ENCODE results near the gene CEACAM8. TPM values are rescaled to one million over a fixed set of nuclear protein-coding genes. Genes with fewer than 3 reads are reported as not detected.
"Not testable (repeated sequence)": the region's sequence is repeated elsewhere in the genome, so short reads cannot be mapped to it uniquely, and the experiment has no call there.

The CEACAM8 gene
- total RNA-seq, 1 experiment from 2014 or later = not detected

- no peak for DNase-seq (ENCODE audit: low read depth in 1 of 2, low spot score in 2 of 2)
- Histone ChIP-seq H3K27ac (no peak overlapping the region), H3K36me3 (no peaks in the 10 kb centered on the region), H3K9me3 (replicated peaks) (no peaks in the 10 kb centered on the region), H3K27me3 (replicated peaks) (0 out of 2 replicates have a peak, but pooled peaks cover 2% of the 10 kb centered on the region), H3K4me3 (no peak overlapping the region), H3K4me1 (replicated peaks) (no peaks in the 10 kb centered on the region)
Measured at GRCh38 chr19:42561512-42561911, 33.2 kb downstream of the CEACAM8 start.

DNA sequence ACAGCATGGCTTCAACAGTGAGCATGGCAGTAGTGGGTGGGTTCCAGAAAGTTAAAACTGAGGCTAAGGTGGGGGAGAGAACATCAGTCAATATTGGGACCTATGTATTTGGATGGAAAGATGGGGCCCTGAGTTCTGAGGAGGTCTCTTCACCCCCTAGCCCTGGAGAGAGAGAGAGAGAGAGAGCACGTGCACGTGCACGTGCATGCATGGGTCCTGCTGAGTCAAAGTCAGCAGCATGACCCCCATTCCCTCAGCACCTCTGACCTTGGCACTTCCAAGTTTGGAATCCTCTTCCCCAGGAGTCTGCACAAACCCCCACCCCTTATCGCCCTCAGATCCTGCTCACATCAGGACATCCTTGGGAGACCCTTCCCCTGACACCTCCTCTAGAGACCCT, 34.0 kb downstream of the CEACAM8 start:
- Histone ChIP-seq H3K4me1 (replicated peaks) (no peaks in the 10 kb centered on the region), H3K4me3 (no peak overlapping the region), H3K27ac (no peak overlapping the region), H3K9me3 (replicated peaks) (no peaks in the 10 kb centered on the region), H3K27me3 (replicated peaks) (0 out of 2 replicates have a peak, but pooled peaks cover 7% of the 10 kb centered on the region), H3K36me3 (no peaks in the 10 kb centered on the region)
- DNase-seq (ENCODE audit: low read depth in 1 of 2, low spot score in 2 of 2) = no peak

GRCh38 chr19:42558450-42559150, 36.1 kb downstream of the CEACAM8 start:
- Histone ChIP-seq H3K4me3 (no peak overlapping the region), H3K9me3 (replicated peaks) (no peaks in the 10 kb centered on the region), H3K4me1 (replicated peaks) (no peaks in the 10 kb centered on the region), H3K27me3 (replicated peaks) (0 out of 2 replicates have a peak, but pooled peaks cover 5% of the 10 kb centered on the region), H3K36me3 (no peaks in the 10 kb centered on the region), H3K27ac (no peak overlapping the region)
- DNase-seq (ENCODE audit: low read depth in 1 of 2, low spot score in 2 of 2) = no peak

DNA sequence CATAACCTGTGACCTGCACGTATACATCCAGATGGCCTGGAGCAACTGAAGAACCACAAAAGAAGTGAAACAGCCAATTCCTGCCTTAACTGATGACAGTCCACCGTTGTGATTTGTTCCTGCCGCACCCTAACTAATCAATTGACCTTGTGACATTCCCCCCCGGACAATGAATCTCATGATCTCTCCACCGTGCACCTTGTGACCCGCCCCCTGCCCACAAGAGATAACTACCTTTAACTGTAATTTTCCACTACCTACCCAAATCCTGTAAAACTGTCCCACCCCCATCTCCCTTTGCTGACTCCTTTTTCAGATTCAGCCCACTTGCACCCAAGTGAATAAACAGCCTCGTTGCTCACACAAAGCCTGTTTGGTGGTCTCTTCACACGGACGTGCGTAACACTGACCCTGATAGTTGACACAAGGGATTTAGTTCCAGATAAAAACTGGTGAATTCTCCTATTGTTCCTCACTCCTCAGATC, 37.3 kb downstream of the CEACAM8 start:
- H3K4me1 ChIP-seq (replicated peaks); H3K4me3 ChIP-seq; H3K27me3 ChIP-seq (replicated peaks); H3K9me3 ChIP-seq (replicated peaks); DNase-seq (ENCODE audit: low read depth in 1 of 2, low spot score in 2 of 2); H3K27ac ChIP-seq; H3K36me3 ChIP-seq: not testable (repeated sequence)

DNA sequence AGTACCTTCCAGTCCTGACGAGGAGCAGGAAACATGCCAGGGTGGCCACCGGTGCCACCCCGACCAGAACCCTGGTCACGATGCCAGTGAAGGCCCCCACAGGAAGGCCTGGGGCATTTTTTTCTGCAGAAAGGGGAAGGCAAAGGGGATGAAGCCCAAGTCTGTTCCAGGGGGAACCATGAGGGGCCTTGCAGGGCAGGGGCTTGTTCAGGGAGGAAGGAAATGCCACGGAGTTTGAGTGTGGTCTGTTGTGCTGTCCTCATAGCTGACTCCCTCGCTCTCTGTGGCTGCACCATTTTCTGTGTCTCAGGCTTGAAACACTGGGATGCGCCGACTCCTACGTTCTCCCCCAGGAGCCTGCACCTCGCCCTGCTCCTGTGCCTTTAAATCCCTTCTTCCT, 38.9 kb downstream of the CEACAM8 start:
- Histone ChIP-seq H3K4me1 (replicated peaks) (no peaks in the 10 kb centered on the region), H3K27me3 (replicated peaks) (0 out of 2 replicates have a peak, but pooled peaks cover 5% of the 10 kb centered on the region), H3K4me3 (no peak overlapping the region), H3K9me3 (replicated peaks) (no peaks in the 10 kb centered on the region), H3K36me3 (no peaks in the 10 kb centered on the region), H3K27ac (no peak overlapping the region)
- no peak for DNase-seq (ENCODE audit: low read depth in 1 of 2, low spot score in 2 of 2)

DNA sequence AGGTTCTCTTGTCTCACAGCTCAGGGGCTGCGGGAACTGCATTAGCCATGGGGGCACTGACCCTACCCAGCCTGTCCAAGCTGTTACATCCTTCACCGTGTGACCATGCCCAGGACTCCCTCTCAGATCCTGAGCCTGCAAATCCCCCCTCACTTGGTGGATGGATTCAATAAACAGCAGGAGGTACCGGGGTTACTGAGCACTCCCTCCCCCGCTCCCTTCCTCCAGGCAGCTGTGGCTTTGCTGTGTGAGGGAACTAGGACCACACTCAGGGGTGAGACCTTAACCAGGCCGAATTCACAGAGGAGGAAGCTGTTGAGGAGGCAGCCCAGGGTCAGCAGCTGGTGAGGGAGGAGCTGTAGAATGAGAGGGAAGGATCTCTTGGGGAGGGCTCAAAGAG, 39.4 kb downstream of the CEACAM8 start:
- Histone ChIP-seq H3K4me1 (replicated peaks) (no peaks in the 10 kb centered on the region), H3K36me3 (no peaks in the 10 kb centered on the region), H3K27ac (no peak overlapping the region), H3K4me3 (no peak overlapping the region), H3K27me3 (replicated peaks) (0 out of 2 replicates have a peak, but pooled peaks cover 5% of the 10 kb centered on the region), H3K9me3 (replicated peaks) (no peaks in the 10 kb centered on the region)
- DNase-seq (ENCODE audit: low read depth in 1 of 2, low spot score in 2 of 2) = no peak

DNA sequence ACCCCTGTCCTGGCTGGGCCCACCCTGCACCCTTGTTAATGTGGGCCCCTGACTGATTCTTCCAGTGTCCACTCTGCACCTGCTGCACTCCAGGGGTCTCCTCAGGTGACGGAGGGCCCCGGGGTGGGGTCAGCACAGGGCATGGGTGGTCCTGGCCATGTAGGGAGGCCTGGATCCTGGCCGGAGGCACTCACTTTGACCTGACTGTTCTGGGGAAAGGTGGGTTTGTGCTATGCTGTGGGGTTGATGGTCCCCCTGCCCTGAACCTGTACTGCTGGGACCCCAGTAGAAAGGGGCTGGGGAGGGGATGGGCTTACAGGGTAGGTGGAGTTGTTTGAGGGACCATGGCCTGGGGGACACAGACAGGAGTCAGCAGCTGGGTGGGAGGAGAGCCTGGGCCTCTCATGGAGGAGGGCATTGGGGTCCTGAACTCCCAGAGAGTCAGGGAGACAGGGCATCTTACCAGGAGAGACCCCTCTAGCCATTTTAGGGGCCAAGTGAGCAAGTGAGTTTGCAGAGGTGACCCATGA, 40.6 kb downstream of the CEACAM8 start:
- no peaks in the 10 kb centered on the region for H3K4me1 ChIP-seq (replicated peaks)
- no peak overlapping the region for H3K4me3 ChIP-seq
- no peak overlapping the region for H3K27ac ChIP-seq
- H3K9me3 ChIP-seq (replicated peaks) = no peaks in the 10 kb centered on the region
- 0 out of 2 replicates have a peak, but pooled peaks cover 5% of the 10 kb centered on the region for H3K27me3 ChIP-seq (replicated peaks)
- no peak for DNase-seq (ENCODE audit: low read depth in 1 of 2, low spot score in 2 of 2)
- no peaks in the 10 kb centered on the region for H3K36me3 ChIP-seq

GRCh38 chr19:42553292-42554045, 41.3 kb downstream of the CEACAM8 start:
- Histone ChIP-seq H3K9me3 (replicated peaks) (no peaks in the 10 kb centered on the region), H3K27me3 (replicated peaks) (0 out of 2 replicates have a peak, but pooled peaks cover 5% of the 10 kb centered on the region), H3K4me3 (no peak overlapping the region), H3K36me3 (no peaks in the 10 kb centered on the region), H3K27ac (no peak overlapping the region), H3K4me1 (replicated peaks) (no peaks in the 10 kb centered on the region)
- DNase-seq (ENCODE audit: low read depth in 1 of 2, low spot score in 2 of 2) = no peak

- Histone ChIP-seq H3K9me3 (replicated peaks) (no peaks in the 10 kb centered on the region), H3K4me1 (replicated peaks) (no peaks in the 10 kb centered on the region), H3K27ac (no peak overlapping the region), H3K36me3 (no peaks in the 10 kb centered on the region), H3K4me3 (no peak overlapping the region), H3K27me3 (replicated peaks) (0 out of 2 replicates have a peak, but pooled peaks cover 5% of the 10 kb centered on the region)
- no peak for DNase-seq (ENCODE audit: low read depth in 1 of 2, low spot score in 2 of 2)
Measured at GRCh38 chr19:42552086-42553065, 42.3 kb downstream of the CEACAM8 start.

DNA sequence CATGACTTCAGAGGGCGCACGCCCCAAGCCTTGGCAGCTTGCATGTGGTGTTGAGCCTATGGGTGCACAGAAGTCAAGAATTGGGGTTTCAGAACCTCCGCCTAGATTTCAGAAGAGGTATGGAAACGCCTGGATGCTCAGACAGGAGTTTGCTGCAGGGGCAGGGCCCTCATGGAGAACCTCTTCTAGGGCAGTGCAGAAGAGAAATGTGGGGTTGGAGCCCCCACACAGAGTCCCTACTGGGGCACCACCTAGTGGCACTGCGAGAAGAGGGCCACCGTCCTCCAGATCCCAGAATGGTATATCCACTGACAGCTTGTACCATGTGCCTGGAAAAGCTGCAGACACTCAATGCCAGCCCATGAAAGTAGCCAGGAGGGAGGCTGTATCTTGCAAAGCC, 44.2 kb downstream of the CEACAM8 start:
- H3K27me3 ChIP-seq (replicated peaks); H3K9me3 ChIP-seq (replicated peaks); DNase-seq (ENCODE audit: low read depth in 1 of 2, low spot score in 2 of 2); H3K27ac ChIP-seq; H3K4me1 ChIP-seq (replicated peaks); H3K4me3 ChIP-seq; H3K36me3 ChIP-seq: not testable (repeated sequence)

- not testable (repeated sequence) for H3K27ac ChIP-seq; DNase-seq (ENCODE audit: low read depth in 1 of 2, low spot score in 2 of 2); H3K27me3 ChIP-seq (replicated peaks); H3K9me3 ChIP-seq (replicated peaks); H3K36me3 ChIP-seq; H3K4me3 ChIP-seq; H3K4me1 ChIP-seq (replicated peaks)
Measured at GRCh38 chr19:42549067-42549466, 45.7 kb downstream of the CEACAM8 start.

DNA sequence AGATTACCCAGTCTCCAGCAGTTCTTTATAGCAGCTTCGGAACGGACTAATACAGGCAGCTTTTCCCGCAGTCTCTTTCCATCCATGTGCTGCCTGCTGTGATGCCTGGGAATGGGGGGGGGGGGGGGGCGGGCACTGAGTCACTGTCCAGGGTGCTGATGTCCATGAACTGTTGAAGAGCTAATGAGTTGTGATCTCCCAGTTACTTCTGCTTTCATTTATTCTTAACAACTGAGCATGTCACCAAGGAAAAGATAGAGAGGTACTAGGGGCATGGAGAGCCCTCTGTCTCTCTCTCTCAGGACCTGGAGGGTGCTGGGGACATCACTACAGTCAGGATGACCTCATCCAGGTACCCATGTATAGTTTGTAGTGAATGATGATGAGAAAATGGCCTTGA, 46.2 kb downstream of the CEACAM8 start:
- Histone ChIP-seq H3K27ac (no peak overlapping the region), H3K9me3 (replicated peaks) (no peaks in the 10 kb centered on the region), H3K4me3 (no peak overlapping the region), H3K4me1 (replicated peaks) (no peaks in the 10 kb centered on the region), H3K27me3 (replicated peaks) (no peaks in the 10 kb centered on the region), H3K36me3 (no peaks in the 10 kb centered on the region)
- no peak for DNase-seq (ENCODE audit: low read depth in 1 of 2, low spot score in 2 of 2)

DNA sequence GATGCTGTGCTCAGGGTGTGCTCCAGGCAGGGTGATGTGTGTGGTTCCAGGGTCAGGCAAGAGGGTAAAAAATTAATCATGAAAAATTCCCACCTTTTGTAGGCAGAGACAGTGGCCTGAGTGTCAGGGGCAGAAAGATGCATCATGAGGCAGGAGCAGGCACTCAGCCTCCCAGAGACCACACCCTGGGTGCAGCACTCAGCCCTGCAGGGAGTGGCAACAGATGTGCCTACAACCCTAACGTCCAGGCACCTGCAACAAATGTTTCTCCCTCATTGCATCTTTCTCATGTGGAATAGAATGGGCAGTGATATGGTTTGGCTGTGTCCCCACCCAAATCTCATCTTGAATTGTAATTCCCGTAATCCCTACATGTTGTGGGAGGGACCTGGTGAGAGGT, 46.8 kb downstream of the CEACAM8 start:
- H3K27ac ChIP-seq = no peak overlapping the region
- no peak for DNase-seq (ENCODE audit: low read depth in 1 of 2, low spot score in 2 of 2)
- no peaks in the 10 kb centered on the region for H3K36me3 ChIP-seq
- no peak overlapping the region for H3K4me3 ChIP-seq
- no peaks in the 10 kb centered on the region for H3K27me3 ChIP-seq (replicated peaks)
- no peaks in the 10 kb centered on the region for H3K4me1 ChIP-seq (replicated peaks)
- H3K9me3 ChIP-seq (replicated peaks) = no peaks in the 10 kb centered on the region
